ENCODE measurements around the gene PPP1R37.
A peak's percentile ranks its signal among the peaks of the same experiment; 100 is the strongest.
"Not testable (repeated sequence)": the region's sequence is repeated elsewhere in the genome, so short reads cannot be mapped to it uniquely, and the experiment has no call there.

PPP1R37 gene

DNA sequence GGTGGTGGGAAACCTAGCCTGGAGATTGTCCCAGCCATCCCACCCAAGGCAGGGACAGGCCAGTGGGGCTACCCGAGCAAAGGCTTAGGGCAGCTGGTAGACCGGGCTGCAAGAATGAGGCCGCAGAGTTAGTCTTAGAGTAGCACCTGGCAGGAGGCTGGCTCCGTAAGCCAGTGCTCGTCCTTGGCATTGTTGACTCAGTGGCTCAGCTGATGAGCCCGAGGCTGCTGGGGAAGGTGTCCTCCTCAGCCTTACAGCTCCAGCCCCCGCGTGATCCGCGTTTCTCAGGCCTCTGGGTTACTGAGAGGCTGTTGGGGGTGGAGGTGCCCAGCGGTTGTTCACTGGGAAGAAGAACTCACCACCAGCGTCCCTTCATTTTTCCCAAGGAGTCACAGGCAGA is 24.7 kb downstream of the PPP1R37 start:
- DNase-seq = peak; percentile 27

DNA sequence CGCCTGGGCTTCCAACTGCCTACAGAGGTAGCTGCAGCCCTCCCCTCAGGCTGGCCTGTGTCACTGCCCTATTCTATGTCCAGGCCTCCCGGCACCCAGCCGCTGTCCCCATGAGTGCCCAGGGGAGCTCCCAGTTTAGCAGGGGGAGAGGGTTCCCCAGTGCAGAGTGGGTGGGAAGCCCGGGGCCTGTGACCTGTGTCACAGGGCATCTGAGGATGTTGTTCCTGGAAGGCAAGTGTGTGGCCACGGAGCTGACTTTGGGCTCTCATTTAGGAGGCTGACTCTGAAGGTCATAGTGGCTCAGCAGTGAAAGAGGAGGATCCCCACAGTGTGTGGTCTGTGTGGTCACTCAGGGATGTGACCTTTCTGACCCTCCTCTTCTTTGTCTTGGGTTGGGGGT is 25.1 kb downstream of the PPP1R37 start:
- no peak for DNase-seq

DNA sequence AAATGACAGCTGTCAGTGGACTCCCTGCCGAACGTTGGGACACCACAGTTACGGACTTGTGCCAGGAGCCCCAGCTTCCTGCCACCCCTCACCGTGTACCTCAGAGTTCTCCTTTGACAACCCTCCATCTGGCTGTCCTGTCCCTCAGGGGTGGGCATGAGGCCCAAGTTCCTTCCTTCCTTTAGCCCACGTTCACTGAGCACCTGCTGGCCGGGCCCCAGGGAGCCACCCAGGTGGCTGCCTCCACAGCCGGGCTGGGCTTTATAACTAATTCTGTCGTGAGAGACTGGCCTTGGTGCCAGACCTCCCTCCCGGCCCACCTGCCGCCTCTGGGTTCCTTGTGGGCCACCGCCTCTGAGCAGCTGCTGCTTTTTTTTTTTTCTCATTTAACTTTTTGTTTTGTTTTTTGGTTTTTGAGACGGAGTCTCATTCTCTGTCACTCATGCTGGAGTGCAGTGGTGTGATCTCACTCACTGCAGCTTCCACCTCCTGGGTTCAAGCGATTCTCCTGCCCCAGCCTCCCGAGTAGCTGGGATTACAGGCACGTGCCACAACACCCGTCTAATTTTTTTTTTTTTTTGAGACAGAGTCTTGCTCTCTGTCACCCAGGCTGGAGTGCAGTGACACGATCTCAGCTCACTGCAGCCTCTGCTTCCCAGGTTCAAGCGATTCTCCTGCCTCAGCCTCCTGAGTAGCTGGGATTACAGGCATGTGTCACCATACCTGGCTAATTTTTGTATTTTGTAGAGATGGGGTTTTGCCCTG is 25.8 kb downstream of the PPP1R37 start:
- DNase-seq = not testable (repeated sequence)

DNA sequence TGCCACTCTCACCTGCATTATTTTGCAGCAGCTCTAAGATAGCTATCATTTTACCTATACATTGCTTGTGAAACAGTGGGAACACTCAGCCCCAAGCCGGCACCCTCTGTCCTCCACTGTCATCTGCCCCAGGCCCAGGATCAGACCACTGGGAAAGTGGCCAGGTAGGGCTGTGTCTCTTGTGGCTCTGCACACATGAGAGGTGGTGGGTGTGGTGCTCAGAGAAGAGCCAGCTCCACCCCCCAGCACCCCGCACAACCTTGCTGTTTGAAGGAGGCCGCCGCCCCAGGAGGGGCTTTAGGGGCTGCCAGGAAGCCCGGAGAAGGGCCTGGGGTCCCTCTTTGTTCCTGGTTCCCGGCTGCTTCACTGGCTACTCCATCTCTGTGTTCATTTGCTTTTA is 26.6 kb downstream of the PPP1R37 start:
- DNase-seq = no peak

DNA sequence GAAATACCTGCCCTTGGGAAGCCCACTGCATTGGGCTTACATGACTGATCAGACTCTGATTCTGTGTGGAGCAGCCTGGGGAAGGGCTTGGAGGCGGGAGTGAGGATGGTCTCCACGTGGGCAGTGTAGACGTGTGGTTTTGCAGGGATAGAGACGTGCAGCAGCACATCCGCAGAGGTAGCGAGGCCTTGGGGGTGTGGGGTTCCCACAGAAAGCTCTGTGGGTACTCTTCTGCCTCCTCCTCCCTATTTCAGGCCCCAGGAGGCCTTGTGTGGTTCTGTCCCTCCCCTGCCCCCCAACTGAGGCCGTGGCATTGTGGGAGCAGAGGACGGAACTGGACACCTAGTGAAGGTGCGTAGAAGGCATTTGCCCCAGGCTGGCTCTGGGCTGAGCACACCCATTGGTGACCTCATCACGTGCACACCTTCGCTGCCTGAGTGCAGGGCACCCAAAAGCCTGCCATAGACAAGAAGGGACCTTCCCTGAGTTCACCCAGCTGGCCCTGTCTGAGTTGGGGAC is 28.9 kb downstream of the PPP1R37 start:
- no peak for DNase-seq

DNA sequence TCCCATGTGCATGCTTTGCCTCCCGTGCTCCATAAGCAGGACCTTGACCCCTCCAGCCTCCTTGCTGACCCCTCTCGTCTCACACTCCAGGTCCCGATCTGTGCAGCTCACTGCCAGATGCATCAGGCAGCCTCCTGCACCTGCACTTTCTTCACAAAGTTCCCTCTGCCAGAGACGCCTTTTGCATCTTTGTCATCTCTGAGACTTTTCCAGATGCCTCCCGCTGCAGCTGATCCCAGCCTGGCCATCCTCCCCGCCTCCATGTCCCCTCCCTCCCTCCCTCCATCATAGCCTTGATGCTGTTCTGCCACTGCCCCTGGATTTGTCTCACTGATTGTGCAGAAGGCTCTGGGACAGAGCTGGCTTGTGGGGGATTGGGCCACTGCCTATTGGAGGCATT is 29.9 kb downstream of the PPP1R37 start:
- no peak for DNase-seq

DNA sequence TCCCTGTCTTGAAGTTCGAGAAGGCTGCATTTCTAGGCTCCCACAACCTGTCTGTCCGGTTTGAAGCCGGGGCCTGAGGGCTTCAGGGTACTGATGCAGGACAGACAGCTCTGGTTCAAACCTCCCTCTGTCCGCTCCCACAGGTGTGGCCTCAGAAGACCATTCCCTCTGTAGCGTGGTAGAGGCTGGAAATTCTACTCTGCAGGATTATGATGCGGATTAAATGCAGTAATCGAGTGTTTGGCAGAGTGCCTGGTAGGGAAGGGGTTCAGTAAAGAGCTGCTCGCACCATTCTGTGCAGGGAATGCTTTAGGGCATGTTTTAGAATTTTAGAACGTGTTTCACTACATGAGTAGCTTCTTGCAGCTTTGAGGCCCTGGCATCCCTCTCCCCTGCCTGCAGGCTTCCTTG is 30.5 kb downstream of the PPP1R37 start:
- DNase-seq = no peak

DNA sequence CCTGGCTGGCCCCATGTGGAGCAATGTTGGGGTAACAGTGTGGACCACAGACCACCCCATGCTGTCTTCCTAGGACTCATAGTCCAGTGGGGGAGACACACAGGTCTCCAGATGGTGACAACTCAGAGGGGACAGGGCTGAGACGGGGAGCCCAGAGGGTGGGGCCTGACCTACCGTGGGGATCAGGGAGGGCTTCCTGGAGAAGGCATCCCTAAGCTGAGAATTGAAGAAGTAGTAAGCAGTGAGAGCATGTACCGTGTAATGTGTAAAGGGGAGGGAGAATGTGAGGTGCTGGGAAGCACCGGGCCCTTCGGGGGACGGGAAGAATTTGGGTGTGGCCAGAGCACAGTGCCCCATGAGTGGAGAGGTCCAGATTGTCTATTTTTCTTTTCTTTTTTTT is 31.0 kb downstream of the PPP1R37 start:
- DNase-seq = no peak

DNA sequence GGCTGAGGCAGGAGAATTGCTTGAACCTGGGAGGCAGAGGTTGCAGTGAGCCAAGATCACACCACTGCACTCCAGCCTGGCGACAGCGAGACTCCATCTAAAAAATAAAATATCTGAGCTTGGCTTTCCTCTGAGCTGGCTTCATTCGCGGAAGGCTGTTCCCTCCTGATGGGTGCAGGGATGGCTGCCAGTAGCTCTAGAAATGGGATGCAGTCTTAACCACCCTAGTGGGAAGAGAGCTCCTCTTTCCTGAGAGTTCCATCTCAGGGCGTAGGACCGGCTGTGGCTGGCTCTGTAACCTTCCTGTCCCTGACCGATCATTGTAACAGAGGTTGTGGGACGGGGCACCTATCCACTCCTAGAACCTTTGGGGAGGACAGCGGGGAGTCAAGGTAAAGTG is 32.4 kb downstream of the PPP1R37 start:
- DNase-seq = no peak

DNA sequence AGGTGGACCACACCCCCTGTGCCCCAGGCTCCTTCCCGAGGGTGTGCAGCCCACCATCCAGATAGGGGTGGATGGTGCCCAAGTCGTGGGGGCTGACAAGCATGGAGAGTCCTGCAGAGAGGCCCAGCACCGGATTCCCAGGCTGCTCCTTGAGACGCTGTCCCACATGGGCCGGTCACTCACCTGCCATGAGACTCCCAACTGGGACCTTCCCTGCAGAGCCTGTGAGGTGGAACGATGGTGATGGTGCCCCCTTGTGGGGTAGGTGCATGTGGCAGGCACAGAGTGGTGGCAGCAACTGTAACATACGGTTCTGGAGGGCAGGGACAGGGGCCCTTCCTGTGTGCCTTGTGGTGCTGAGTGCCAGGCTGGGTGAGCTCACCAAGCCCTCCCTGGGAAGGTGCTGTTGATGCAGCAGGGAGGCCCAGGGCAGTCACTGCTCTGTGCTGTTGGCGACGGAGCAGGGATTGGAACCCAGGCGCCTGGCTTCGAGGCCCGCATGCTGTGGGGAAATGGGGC is 33.1 kb downstream of the PPP1R37 start:
- DNase-seq = peak; percentile 71

DNA sequence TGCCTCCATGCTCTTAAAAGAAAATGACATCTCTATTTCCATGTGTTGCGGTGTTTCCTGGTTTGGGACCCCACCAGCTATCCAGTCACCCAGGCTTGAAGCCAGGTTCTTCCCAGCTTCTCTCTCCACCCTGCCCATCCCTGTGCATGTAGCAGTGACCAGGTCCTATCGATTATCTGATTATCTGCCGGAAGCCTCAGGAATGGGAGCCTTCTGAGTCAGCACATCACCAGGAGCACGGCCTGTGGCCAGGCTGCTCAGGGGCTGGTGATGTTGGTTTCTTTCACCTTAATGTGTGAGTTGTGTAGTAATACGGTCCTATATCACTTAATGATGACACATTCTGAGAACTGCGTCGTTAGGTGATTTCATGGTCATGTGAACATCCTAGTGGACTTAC is 33.7 kb downstream of the PPP1R37 start:
- no peak for DNase-seq

DNA sequence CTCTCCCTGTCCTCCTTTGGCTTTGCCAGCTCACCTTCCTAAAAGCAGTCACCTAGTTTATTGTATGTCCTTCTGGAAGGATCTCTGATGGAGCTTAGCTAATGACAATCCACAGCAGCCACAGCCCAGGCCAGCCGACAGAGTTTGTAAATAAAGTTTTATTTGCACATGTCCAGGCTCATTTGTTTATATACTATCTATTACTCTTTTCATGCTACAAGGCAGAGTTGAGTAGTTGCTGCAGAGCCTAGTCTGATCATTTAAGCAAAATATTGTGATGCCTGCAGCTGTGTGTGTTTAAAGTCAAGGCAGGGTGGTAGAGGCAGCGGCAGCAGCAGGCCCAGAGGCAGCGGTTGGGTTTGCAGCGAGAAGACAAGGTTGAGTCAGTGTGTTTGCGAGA is 35.2 kb downstream of the PPP1R37 start:
- DNase-seq = no peak

DNA sequence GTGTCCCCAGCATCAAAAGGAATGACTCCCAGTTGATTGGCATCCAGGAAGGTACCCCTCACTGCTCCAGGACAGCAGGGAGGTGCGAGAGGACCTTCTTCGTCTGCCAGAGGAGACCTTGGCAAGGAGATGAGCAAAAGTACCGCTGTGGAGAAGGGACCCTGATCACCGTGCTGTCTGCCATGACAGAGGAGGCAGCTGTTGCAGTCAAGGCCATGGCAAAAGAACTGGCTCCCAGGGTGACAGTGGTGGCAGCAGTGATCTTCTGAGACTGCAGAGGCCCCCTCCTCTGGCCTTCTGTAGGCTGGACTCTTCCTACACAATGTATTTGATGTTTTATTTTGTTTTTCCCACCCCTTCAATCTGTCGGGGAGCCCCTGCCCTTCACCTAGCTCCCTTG is 35.8 kb downstream of the PPP1R37 start:
- no peak for DNase-seq

DNA sequence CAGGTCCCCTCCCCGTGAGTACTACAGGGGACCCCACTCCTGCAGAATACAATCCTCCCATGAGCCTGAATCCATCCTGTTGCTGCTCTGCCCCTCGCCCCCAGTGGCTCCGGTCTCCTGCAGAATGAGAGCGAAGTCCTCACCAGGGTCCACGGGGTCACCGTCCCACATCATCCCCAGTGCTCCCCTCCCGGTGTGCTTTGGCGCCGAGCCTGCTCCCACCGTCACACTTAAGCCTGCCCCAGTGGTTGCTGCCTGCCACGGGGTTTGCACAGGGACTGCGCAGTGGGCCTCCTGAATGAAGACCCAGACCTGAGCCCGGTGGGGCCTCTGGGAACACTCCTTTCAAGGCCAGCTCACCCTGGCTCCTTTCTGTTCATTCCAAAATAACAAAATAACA is 37.3 kb downstream of the PPP1R37 start:
- no peak for DNase-seq

DNA sequence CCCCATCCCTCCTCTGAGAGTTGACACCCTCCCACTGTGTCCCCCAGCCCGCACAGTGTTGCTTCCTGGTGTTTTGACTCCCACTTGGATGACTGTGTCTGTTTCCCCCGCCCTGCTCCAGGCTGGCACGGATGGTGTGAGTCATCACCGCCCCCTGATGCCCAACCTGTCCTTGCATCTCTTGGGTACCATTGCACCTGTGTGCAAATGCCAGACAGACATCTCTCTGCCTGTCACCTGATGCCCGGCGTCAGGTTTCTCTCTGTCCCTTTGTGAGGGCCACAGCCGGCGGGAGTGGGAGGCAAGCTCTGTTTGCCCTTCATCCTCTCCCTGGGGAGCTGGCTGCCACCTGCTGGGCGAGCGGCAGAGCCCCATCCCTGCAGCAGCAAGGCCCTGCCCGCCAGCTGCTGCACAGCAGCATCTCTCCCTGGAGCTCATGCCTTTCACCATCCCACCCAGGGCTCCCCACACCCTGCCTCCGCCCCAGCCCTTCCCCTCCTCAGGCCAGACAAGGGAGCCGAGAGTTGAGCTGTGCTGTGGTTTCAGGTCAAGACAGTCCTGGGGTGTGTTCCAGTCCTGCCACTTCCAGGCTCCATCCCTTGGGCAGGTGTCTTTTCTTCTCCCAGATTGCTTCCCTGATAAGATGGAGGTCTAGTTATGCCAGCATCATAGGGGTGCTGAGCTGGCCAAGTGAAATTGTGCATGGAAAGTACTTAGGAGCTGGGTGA is 38.1 kb downstream of the PPP1R37 start:
- peak; percentile 96 for DNase-seq

DNA sequence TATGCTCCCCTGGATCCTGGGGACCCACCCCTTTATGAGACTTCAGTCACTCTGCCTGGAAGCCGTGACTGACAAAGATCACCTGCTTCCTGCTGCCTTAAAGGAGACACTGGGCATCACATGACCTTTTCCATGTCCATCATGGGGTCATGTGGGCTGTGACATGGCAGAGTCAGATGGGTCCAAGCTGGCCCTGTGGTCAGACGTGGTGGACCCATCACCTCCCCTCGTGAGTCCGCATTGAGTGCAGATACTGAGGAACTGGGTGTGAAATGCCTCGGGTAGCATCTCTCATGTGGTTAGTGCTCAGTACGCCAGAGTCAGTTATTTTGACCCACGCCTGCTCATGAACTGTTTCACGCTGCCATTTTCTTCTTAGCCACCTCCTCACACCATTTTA is 40.7 kb downstream of the PPP1R37 start:
- DNase-seq = no peak

DNA sequence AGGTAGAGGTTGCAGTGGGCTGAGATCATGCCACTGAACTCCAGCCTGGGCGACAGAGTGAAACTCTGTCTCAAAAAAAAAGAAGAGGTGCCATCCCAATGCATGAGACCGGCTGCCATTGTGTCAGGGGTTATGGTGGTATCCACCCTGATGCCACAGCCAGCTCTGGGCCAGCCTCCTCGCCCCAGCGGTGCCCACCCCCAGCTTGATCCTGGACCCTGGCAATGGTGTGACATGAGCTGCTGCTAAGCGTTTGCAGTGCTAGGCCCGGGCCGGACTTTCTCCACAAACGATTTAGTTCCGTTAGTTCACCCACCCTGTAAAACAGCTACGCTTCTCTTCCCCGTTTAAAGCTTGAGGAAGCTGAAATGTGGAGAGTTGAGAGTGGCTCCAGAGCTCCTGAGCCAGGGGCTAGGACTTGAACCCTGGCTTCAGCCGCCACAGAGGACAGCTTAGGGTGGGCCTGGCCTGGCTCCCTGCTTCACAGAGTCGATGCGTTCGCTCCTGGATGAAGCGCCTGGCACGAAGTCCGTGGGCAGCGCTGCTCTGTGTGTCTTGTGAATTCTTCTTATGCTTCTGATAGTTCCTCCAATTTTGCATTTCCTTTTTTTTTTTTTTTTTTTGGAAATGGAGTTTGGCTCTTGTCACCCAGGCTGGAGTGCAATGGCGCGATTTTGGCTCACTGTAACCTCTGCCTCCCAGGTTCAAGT is 42.4 kb downstream of the PPP1R37 start:
- no peak for DNase-seq

DNA sequence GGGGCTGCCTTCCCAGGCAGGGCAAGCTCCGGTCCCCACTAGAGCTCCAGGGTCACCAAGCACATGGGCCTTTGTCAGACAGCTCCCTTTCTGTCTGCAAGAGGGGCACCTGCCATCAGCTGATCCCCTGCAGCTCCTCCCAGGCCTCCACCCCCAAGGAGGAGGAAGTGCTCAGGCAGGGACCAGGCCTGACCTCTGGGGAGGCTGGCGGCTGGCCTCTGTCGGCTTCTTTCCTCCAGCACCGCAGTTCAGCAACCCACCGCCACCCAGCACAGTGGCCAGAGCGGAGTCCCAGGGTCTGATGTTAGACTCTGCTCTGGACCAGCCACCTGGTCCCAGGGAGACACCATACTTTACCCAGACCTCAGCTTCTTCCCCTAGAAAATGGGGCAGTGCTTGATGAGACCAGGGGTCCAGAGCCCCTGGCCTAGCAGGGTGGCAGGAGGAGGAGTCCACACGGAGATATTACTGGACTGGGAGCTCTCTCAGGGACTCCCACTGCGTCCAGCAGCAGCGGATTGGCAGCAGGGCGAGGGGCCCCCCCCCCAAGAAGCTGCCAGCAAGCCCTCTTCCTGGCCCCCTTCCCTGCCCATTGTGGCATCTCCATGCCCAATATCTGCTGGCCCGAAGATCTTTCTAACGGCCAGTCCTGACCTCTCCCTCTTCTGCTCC is 43.7 kb downstream of the PPP1R37 start:
- DNase-seq = no peak

DNA sequence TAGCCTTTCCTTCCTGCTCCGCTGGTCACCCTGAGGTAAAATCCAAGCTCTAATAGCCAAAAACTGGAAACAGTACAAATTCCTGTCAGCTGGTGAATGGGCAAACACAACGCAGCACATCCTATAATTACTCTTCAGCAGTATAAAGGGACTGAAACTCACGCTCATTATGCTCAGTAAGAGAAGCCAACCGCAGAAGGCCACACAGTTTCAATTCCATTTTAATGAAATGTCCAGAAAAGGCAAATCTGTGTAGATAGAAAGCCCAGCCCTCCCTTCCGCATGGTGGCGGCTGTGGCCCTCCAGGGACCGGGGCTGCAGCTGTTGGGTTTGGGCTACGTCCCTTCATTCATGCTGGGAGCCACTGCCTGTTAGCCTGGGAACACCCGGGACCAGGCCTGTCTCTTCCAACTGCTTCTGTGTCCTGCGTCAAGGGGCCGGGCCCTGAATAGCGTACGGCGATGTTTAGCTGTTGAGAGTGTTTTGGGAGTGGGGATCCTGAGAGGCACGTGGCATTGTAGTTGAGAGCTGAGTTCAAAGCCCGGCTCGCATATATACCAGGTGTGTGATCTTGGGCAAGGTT is 44.3 kb downstream of the PPP1R37 start:
- no peak for DNase-seq

DNA sequence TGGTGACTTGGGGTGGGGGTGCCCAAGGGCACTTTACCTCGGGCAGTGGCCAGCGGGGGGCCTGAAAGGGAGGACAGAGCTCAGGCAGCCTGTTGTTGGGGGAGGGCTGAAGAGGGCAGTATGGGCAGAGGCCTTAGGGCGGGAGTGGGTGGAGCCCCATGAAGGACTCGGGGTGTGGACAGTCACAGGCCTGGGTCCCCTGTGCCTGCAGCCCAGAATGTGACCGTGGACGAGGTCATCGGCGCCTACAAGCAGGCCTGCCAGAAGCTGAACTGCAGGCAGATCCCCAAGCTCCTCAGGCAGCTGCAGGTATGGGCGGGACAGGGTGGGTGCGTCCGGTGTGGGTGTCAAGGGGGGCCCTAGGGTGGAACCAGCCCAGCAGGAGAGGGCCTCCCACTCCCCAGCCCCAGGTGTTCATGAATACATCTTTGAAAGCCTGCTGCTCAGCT is 45.3 kb downstream of the PPP1R37 start:
- DNase-seq = no peak

DNA sequence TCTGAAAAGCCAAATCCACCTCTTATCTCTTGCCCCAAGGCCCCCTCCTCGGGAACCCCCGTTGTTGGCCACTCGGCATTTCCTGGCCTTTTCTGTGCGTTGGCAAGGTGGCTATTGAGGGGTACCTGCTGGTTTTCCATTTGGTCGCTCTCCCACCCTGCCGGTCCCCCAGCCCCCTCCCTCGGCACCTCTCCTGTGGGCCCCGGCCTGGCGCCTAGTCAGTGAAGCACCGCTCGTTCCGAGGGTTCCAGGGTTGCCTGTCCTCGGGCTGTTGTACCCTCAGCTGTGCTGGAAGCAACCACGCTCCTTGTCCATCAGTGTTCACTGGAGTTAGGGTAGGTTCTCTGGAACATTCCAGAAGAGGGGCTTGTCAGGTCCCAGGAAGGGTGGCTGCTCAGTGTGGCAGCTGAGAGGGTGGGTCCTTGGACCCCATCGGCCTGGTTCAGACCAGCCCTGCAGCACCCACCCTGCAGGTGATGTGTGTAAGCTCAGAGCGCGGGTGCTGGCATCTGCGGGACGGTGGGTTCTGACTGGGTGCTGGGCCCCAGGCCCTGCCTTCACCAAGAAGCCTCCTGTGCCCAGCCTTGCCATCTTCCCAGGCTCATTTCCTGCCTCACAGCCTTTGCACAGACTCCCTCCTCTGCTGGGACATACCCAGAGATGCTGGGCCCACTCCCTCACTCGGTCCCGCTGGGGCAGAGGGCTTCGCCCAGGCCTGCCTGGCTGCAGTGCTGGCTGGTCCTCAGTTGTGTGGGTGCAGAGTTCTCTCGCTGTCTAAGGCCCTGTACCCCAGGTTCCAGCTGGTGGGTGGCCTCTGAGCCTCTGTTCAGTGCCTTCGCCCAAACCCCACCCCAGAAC is 46.5 kb downstream of the PPP1R37 start:
- no peak for DNase-seq

DNA sequence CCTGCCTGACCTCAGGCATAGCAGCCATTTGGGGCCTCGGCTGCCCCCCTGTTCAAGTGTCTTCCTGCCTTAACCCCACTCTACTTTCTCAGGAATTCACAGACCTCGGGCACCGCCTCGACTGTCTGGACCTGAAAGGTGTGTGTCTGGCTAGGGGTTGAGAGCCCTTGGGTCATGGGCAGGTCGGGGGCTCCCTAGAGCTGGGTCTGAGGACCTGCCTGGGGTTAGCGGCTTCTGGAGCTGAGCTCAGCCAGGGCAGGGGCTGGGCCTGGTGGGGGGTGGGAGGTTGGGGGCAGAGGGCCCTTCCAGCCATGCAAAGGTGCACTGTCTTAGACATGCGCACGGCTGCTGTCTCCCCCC is 47.1 kb downstream of the PPP1R37 start:
- DNase-seq = no peak
